SU-DHL-6 (cell line): ENCODE results near the gene GET4.

ENCODE experiments used
- H2AFZ ChIP-seq: fragments of 200-600 bp; sonication (generic); 2 replicates; pipeline ENCODE4 v1.6.1; 2014; ENCODE audit warnings: low read depth, mild to moderate bottlenecking, moderate library complexity, mixed read lengths, antibody characterized with exemption, low read length; ENCODE audit not compliant: severe bottlenecking
- H3F3A ChIP-seq: fragments of 200-600 bp; shearing (Covaris generic); 2 replicates; pipeline ENCODE4 v1.6.0; 2016; ENCODE audit warnings: antibody characterized with exemption, mild to moderate bottlenecking; ENCODE audit not compliant: insufficient read depth
- H3K27ac ChIP-seq: fragments of 200-600 bp; sonication (generic); 2 replicates; pipeline ENCODE4 v1.5.1; 2016; ENCODE audit warnings: low read depth, mild to moderate bottlenecking, low read length, moderate library complexity, mixed read lengths
- H3K27me3 ChIP-seq: fragments of 200-600 bp; sonication (generic), shearing (Covaris generic); 2 replicates; pipeline ENCODE4 v1.6.0; 2014; ENCODE audit warnings: mild to moderate bottlenecking, low read length
- H3K36me3 ChIP-seq: fragments of 200-600 bp; sonication (generic); 2 replicates; pipeline ENCODE4 v1.6.1; 2014; ENCODE audit warnings: mild to moderate bottlenecking, low read length, mixed read lengths
- H3K4me2 ChIP-seq: fragments of 300-600, 200-600 bp; shearing (Covaris generic), sonication (generic); 2 replicates; pipeline ENCODE4 v1.6.0; 2014; ENCODE audit warnings: low read length, low read depth, mild to moderate bottlenecking; ENCODE audit not compliant: poor library complexity, severe bottlenecking
- H3K4me3 ChIP-seq: fragments of 200-600 bp; sonication (generic); 2 replicates; pipeline ENCODE4 v1.5.1; 2014; ENCODE audit warnings: antibody characterized with exemption, low read length, mild to moderate bottlenecking, mixed read lengths; ENCODE audit not compliant: insufficient read depth, poor library complexity, severe bottlenecking
- H3K79me2 ChIP-seq: fragments of 200-600 bp; sonication (generic); 2 replicates; pipeline ENCODE4 v1.6.1; 2014; ENCODE audit warnings: mild to moderate bottlenecking, low read length, moderate library complexity; ENCODE audit not compliant: insufficient read depth
- H3K9ac ChIP-seq: fragments of 200-600 bp; sonication (generic); 2 replicates; pipeline ENCODE4 v1.7.0; 2014; ENCODE audit warnings: mild to moderate bottlenecking, low read length
- H3K9me2 ChIP-seq: fragments of 200-600 bp; sonication (generic); replicated peaks from 2 replicates; pipeline ENCODE4 v1.6.1; 2014; ENCODE audit warnings: low read length; ENCODE audit not compliant: insufficient read depth
- H3K9me3 ChIP-seq: fragments of 200-600 bp; sonication (generic); 2 replicates; pipeline ENCODE4 v1.6.1; 2014; ENCODE audit warnings: low read length, mixed read lengths; ENCODE audit not compliant: insufficient read depth
- H4K20me1 ChIP-seq: fragments of 200-600 bp; sonication (generic); 2 replicates; pipeline ENCODE4 v1.6.1; 2014; ENCODE audit warnings: low read depth, mild to moderate bottlenecking, antibody characterized with exemption, low read length, moderate library complexity, mixed read lengths
- CTCF ChIP-seq: fragments of 200-600 bp; sonication (generic); IDR thresholded peaks from one replicate; pipeline ENCODE4 v1.5.1; 2017; ENCODE audit warnings: antibody characterized with exemption, mild to moderate bottlenecking, low read length, moderate library complexity; ENCODE audit not compliant: insufficient read depth, poor library complexity, severe bottlenecking
- EZH2phosphoT487 ChIP-seq: fragments of 200-600 bp; sonication (generic), shearing (Covaris generic); conservative IDR thresholded peaks from 2 replicates; pipeline ENCODE4 v1.6.1; 2018; ENCODE audit warnings: mild to moderate bottlenecking, antibody characterized with exemption, low read length, moderate library complexity, mixed read lengths

Gene GET4

GRCh38 chr7:913736-914520, 37.6 kb downstream of the GET4 start:
- Histone ChIP-seq H2AFZ (no peak overlapping the region), H3K4me3 (no peak overlapping the region), H3K27me3 (no peaks in the 10 kb centered on the region), H3K36me3 (no peaks in the 10 kb centered on the region), H3K27ac (no peak overlapping the region), H3K79me2 (no peaks in the 10 kb centered on the region), H4K20me1 (no peaks in the 10 kb centered on the region), H3K9me3 (no peaks in the 10 kb centered on the region), H3K9ac (no peak overlapping the region), H3K9me2 (no peaks in the 10 kb centered on the region), H3F3A (no peaks in the 10 kb centered on the region), H3K4me2 (no peak overlapping the region)
- TF ChIP-seq CTCF (no peak), EZH2phosphoT487 (no peak)

GRCh38 chr7:914521-915194, 38.3 kb downstream of the GET4 start:
- Histone ChIP-seq H4K20me1 (no peaks in the 10 kb centered on the region), H3K4me2 (no peak overlapping the region), H3K9me3 (no peaks in the 10 kb centered on the region), H3K4me3 (no peak overlapping the region), H3K9me2 (no peaks in the 10 kb centered on the region), H3K36me3 (no peaks in the 10 kb centered on the region), H3F3A (no peaks in the 10 kb centered on the region), H3K27ac (no peak overlapping the region), H3K79me2 (no peaks in the 10 kb centered on the region), H3K27me3 (no peaks in the 10 kb centered on the region), H3K9ac (no peak overlapping the region), H2AFZ (no peak overlapping the region)
- TF ChIP-seq CTCF: no peak

- H3K4me2 ChIP-seq: no peak overlapping the region
- H3F3A ChIP-seq: no peaks in the 10 kb centered on the region
- no peaks in the 10 kb centered on the region for H3K9me3 ChIP-seq
- no peaks in the 10 kb centered on the region for H4K20me1 ChIP-seq
- H3K9ac ChIP-seq: no peak overlapping the region
- no peak overlapping the region for H3K27ac ChIP-seq
- H3K36me3 ChIP-seq: no peaks in the 10 kb centered on the region
- no peak overlapping the region for H3K4me3 ChIP-seq
- H3K9me2 ChIP-seq: no peaks in the 10 kb centered on the region
- TF ChIP-seq CTCF: no peak
- no peak for TF ChIP-seq EZH2phosphoT487
- no peaks in the 10 kb centered on the region for H3K79me2 ChIP-seq
- H3K27me3 ChIP-seq: no peaks in the 10 kb centered on the region
- H2AFZ ChIP-seq: no peak overlapping the region
Observed at GRCh38 chr7:915291-916218, 39.2 kb downstream of the GET4 start.
